DOHH2 (cell line): ENCODE measurements around the gene TGM3.
"Not testable (repeated sequence)": the region's sequence is repeated elsewhere in the genome, so short reads cannot be mapped to it uniquely, and the experiment has no call there.

Experiments used
- H3F3A ChIP-seq: fragments of 200-600 bp; sonication (generic), shearing (Covaris generic); 2 replicates; pipeline ENCODE4 v1.6.0; 2016; ENCODE audit warnings: antibody characterized with exemption, mild to moderate bottlenecking; ENCODE audit not compliant: control insufficient read depth, insufficient read depth
- H3K27ac ChIP-seq: fragments of 200-600 bp; sonication (generic); 2 replicates; pipeline ENCODE4 v1.5.1; 2014; ENCODE audit warnings: low read depth, mild to moderate bottlenecking, low read length, moderate library complexity
- H3K27me3 ChIP-seq: fragments of 200-600 bp; sonication (generic); 2 replicates; pipeline ENCODE4 v1.6.1; 2014; ENCODE audit warnings: mild to moderate bottlenecking, low read length, mixed read lengths; ENCODE audit not compliant: control insufficient read depth
- H3K36me3 ChIP-seq: fragments of 200-600 bp; sonication (generic); 2 replicates; pipeline ENCODE4 v1.6.1; 2014; ENCODE audit warnings: mild to moderate bottlenecking, low read length, moderate library complexity, mixed read lengths; ENCODE audit not compliant: control insufficient read depth
- H3K4me1 ChIP-seq: fragments of 200-600 bp; sonication (generic); 2 replicates; pipeline ENCODE4 v1.6.1; 2014; ENCODE audit warnings: mild to moderate bottlenecking, low read length, mixed read lengths; ENCODE audit not compliant: control insufficient read depth
- H3K4me2 ChIP-seq: fragments of 200-600 bp; sonication (generic); 2 replicates; pipeline ENCODE4 v1.6.0; 2014; ENCODE audit warnings: mild to moderate bottlenecking, low read length, moderate library complexity
- H3K4me3 ChIP-seq: fragments of 200-600 bp; sonication (generic); 2 replicates; pipeline ENCODE4 v1.5.1; 2014; ENCODE audit warnings: mild to moderate bottlenecking, low read length, mixed read lengths
- H3K79me2 ChIP-seq: fragments of 200-600 bp; sonication (generic); 2 replicates; pipeline ENCODE4 v1.6.1; 2014; ENCODE audit warnings: mild to moderate bottlenecking, low read length, mixed read lengths; ENCODE audit not compliant: control insufficient read depth
- H3K9me2 ChIP-seq: fragments of 200-600 bp; sonication (generic); replicated peaks from 2 replicates; pipeline ENCODE4 v1.6.1; 2014; ENCODE audit warnings: mild to moderate bottlenecking, low read length, mixed read lengths; ENCODE audit not compliant: control insufficient read depth
- H3K9me3 ChIP-seq: fragments of 200-600 bp; sonication (generic); 2 replicates; pipeline ENCODE4 v1.6.1; 2014; ENCODE audit warnings: antibody characterized with exemption, low read length, mixed read lengths; ENCODE audit not compliant: control insufficient read depth, insufficient read depth
- H4K20me1 ChIP-seq: fragments of 200-600 bp; sonication (generic); 2 replicates; pipeline ENCODE4 v1.6.0; 2014; ENCODE audit warnings: low read depth, mild to moderate bottlenecking, antibody characterized with exemption, low read length, moderate library complexity; ENCODE audit not compliant: control insufficient read depth, insufficient read depth
- EZH2phosphoT487 ChIP-seq: fragments of 200-600 bp; sonication (generic); IDR thresholded peaks from 2 replicates; pipeline ENCODE4 v1.6.1; 2017; ENCODE audit warnings: borderline replicate concordance, mild to moderate bottlenecking, antibody characterized with exemption, low read length, moderate library complexity, mixed read lengths
- TF ChIP-seq, protein P1 (sequence below): fragments of 200-600 bp; sonication (generic); IDR thresholded peaks from one replicate; pipeline ENCODE4 v1.5.1; 2014; ENCODE audit warnings: antibody characterized with exemption, mild to moderate bottlenecking, low read depth, low read length; ENCODE audit not compliant: poor library complexity, severe bottlenecking

The TGM3 gene

DNA sequence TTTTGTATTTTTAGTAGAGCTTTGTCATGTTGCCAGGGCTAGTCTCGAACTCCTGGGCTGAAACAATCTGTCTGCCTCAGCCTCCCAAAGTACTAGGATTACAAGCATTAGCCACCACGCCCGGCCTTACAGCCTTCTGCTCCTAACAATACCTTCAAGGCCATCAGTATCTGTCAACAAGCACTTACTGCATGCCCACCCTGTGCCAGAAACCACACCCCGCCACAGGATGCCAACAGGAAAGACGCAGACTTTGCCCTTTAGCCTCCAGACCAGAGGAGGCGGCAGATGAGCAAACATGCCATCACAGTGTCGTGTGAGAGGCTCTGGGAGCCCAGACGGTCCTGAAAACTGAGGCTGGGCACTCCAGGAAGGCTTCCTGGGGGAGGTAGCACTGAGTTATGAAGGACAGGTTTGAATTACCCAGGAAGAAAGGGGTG is 34.7 kb upstream of the TGM3 start:
- no peak for TF ChIP-seq EZH2phosphoT487
- TF ChIP-seq, protein P1, sequence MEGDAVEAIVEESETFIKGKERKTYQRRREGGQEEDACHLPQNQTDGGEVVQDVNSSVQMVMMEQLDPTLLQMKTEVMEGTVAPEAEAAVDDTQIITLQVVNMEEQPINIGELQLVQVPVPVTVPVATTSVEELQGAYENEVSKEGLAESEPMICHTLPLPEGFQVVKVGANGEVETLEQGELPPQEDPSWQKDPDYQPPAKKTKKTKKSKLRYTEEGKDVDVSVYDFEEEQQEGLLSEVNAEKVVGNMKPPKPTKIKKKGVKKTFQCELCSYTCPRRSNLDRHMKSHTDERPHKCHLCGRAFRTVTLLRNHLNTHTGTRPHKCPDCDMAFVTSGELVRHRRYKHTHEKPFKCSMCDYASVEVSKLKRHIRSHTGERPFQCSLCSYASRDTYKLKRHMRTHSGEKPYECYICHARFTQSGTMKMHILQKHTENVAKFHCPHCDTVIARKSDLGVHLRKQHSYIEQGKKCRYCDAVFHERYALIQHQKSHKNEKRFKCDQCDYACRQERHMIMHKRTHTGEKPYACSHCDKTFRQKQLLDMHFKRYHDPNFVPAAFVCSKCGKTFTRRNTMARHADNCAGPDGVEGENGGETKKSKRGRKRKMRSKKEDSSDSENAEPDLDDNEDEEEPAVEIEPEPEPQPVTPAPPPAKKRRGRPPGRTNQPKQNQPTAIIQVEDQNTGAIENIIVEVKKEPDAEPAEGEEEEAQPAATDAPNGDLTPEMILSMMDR, result no peak
- no peaks in the 10 kb centered on the region for H3K27me3 ChIP-seq
- no peaks in the 10 kb centered on the region for H3K9me2 ChIP-seq
- H3K27ac ChIP-seq, result no peak overlapping the region
- no peaks in the 10 kb centered on the region for H4K20me1 ChIP-seq
- H3K4me2 ChIP-seq, result no peak overlapping the region
- no peak overlapping the region for H3K4me3 ChIP-seq
- H3K4me1 ChIP-seq, result no peaks in the 10 kb centered on the region
- H3K79me2 ChIP-seq, result no peaks in the 10 kb centered on the region
- H3K9me3 ChIP-seq, result no peaks in the 10 kb centered on the region
- H3K36me3 ChIP-seq, result no peaks in the 10 kb centered on the region
- no peaks in the 10 kb centered on the region for H3F3A ChIP-seq

DNA sequence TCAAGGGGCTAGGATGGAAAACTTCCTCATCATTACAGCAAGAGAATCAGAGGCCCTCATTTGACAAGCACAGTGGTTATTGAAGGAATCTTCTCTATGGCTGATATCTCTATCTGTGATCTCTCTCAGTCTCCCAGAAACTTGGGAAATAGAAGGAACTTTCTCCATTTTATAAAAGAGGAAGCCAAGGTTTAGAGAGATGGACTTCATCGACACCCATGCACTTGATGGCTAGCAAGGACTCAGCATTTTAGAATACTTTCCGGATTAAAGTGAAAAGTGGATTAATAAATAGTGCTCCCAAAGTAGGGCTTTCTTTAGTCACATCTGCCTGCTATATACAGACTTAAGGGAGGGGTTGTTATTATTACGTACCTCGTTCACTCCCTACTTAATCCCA is 34.2 kb upstream of the TGM3 start:
- Histone ChIP-seq H4K20me1 (no peaks in the 10 kb centered on the region), H3K79me2 (no peaks in the 10 kb centered on the region), H3K36me3 (no peaks in the 10 kb centered on the region), H3K4me3 (no peak overlapping the region), H3K27me3 (no peaks in the 10 kb centered on the region), H3F3A (no peaks in the 10 kb centered on the region), H3K4me1 (no peaks in the 10 kb centered on the region), H3K27ac (no peak overlapping the region), H3K9me2 (no peaks in the 10 kb centered on the region), H3K9me3 (no peaks in the 10 kb centered on the region), H3K4me2 (no peak overlapping the region)
- TF ChIP-seq, protein P1, result no peak
- TF ChIP-seq EZH2phosphoT487, result no peak

DNA sequence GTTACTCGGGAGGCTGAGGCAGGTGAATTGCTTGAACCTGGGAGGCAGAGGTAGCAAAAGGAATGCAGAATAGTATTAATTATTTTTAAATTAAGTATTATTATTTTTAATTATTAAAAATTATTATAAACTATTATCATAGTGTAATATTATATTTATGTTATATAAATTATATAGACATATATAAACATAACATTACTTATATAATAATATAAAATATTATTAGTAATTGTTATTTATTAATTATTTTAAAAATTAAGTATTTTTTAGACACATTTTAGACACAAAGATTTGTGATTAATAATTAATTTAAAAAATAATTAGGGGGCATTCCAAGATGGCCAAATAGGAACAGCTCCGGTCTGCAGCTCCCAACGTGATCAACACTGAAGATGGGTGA is 31.7 kb upstream of the TGM3 start:
- Histone ChIP-seq H3K79me2 (no peaks in the 10 kb centered on the region), H3K9me3 (no peaks in the 10 kb centered on the region), H3K4me1 (no peaks in the 10 kb centered on the region), H3F3A (no peaks in the 10 kb centered on the region), H4K20me1 (no peaks in the 10 kb centered on the region), H3K4me3 (no peak overlapping the region), H3K27ac (no peak overlapping the region), H3K9me2 (no peaks in the 10 kb centered on the region), H3K27me3 (no peaks in the 10 kb centered on the region), H3K4me2 (no peak overlapping the region), H3K36me3 (no peaks in the 10 kb centered on the region)
- TF ChIP-seq, protein P1, result no peak
- TF ChIP-seq EZH2phosphoT487, result no peak

DNA sequence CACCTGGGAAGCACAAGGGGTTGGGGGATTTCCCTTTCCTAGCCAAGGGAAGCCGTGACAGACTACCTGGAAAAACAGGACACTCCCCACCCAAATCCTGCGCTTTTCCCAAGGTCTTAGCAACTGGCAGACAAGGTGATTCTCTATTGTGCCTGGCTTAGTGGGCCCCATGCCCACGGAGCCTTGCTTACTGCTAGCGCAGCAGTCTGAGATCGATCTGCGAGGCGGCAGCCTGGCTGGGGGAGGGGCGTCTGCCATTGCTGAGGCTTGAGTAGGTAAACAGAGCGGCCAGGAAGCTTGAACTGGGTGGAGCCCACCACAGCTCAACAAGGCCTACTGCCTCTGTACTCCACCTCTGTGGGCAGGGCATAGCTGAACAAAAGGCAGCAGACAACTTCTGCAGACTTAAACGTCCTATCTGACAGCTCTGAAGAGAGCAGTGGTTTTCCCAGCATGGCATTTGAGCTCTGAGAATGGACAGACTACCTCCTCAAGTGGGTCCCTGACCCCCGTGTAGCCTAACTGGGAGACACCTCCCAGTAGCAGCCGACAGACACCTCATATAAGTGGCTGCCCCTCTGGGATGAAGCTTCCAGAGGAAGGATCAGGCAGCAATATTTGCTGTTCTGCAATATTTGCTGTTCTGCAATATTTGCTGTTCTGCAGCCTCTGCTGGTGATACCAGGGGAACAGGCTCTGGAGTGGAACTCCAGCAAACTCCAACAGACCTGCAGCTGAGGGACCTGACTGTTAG is 31.0 kb upstream of the TGM3 start:
- H4K20me1 ChIP-seq, H3K9me2 ChIP-seq, H3K27me3 ChIP-seq, H3K36me3 ChIP-seq, H3K9me3 ChIP-seq, H3F3A ChIP-seq, H3K4me3 ChIP-seq, H3K4me2 ChIP-seq, H3K27ac ChIP-seq, H3K4me1 ChIP-seq, H3K79me2 ChIP-seq: not testable (repeated sequence)
